HepG2 (cell line): ENCODE data around the gene DRD1. TPM values are rescaled to one million over a fixed set of nuclear protein-coding genes. Genes with fewer than 3 reads are reported as not detected.

Experiments used
- JUNB ChIP-seq: sonication (generic); formaldehyde crosslinking; IDR thresholded peaks from 2 replicates; pipeline ENCODE4 v1.8.0; 2022; ENCODE audit warnings: missing genetic modification reagents, mild to moderate bottlenecking, borderline replicate concordance
- MED8 ChIP-seq: sonication (generic); formaldehyde crosslinking; IDR thresholded peaks from 2 replicates; pipeline ENCODE4 v1.8.1; 2023; ENCODE audit warnings: mild to moderate bottlenecking, missing genetic modification reagents; ENCODE audit not compliant: insufficient replicate concordance
- NCOA1 ChIP-seq: sonication (generic); formaldehyde crosslinking; IDR thresholded peaks from 2 replicates; pipeline ENCODE4 v1.9.0; 2021; ENCODE audit warnings: missing genetic modification reagents
- NFYB ChIP-seq: sonication (generic); formaldehyde crosslinking; IDR thresholded peaks from 2 replicates; pipeline ENCODE4 v1.4.0; 2020; ENCODE audit warnings: missing genetic modification reagents
- SMARCC2 ChIP-seq: fragments of 450-650 bp; IDR thresholded peaks from 2 replicates; pipeline ENCODE4 v1.6.1; 2017; ENCODE audit warnings: antibody characterized with exemption, mild to moderate bottlenecking
- TMF1 ChIP-seq: sonication (generic); formaldehyde crosslinking; IDR thresholded peaks from 2 replicates; pipeline ENCODE4 v1.8.1; 2022; ENCODE audit warnings: low read depth, missing genetic modification reagents
- YEATS2 ChIP-seq: sonication (generic); formaldehyde crosslinking; IDR thresholded peaks from 2 replicates; pipeline ENCODE4 v1.4.0; 2020; ENCODE audit warnings: missing genetic modification reagents, borderline replicate concordance
- YEATS4 ChIP-seq: sonication (generic); formaldehyde crosslinking; IDR thresholded peaks from 2 replicates; pipeline ENCODE4 v1.4.0; 2020; ENCODE audit warnings: missing genetic modification reagents, borderline replicate concordance
- ZMYM3 ChIP-seq: sonication (generic); formaldehyde crosslinking; IDR thresholded peaks from 2 replicates; pipeline ENCODE4 v1.5.1; 2020; ENCODE audit warnings: mild to moderate bottlenecking, missing genetic modification reagents
- ZNF20 ChIP-seq: sonication (generic); formaldehyde crosslinking; IDR thresholded peaks from 2 replicates; pipeline ENCODE4 v1.4.0; 2020; ENCODE audit warnings: mild to moderate bottlenecking, moderate library complexity, missing genetic modification reagents
- ZNF232 ChIP-seq: sonication (generic); formaldehyde crosslinking; IDR thresholded peaks from 2 replicates; pipeline ENCODE4 v1.4.0; 2020; ENCODE audit warnings: missing genetic modification reagents, borderline replicate concordance
- ZNF263 ChIP-seq: sonication (generic); formaldehyde crosslinking; IDR thresholded peaks from 2 replicates; pipeline ENCODE4 v1.4.0; 2020; ENCODE audit warnings: missing genetic modification reagents
- ZNF337 ChIP-seq: sonication (generic); formaldehyde crosslinking; IDR thresholded peaks from 2 replicates; pipeline ENCODE4 v1.5.1; 2020; ENCODE audit warnings: missing genetic modification reagents, low read depth, mild to moderate bottlenecking, borderline replicate concordance
- ZNF546 ChIP-seq: sonication (generic); formaldehyde crosslinking; conservative IDR thresholded peaks from 2 replicates; pipeline ENCODE4 v1.8.1; 2023; ENCODE audit warnings: mild to moderate bottlenecking, missing genetic modification reagents
- ZNF678 ChIP-seq: sonication (generic); formaldehyde crosslinking; IDR thresholded peaks from 2 replicates; pipeline ENCODE4 v1.4.0; 2020; ENCODE audit warnings: mild to moderate bottlenecking, missing genetic modification reagents
- polyA plus RNA-seq, 8 experiments: library from polyadenylated mRNA; depleted of rRNA in 3 of 8; stranded (reverse) in 7 of 8; unstranded in 1 of 8; fragments of >200 nt; fragmentation: Illumina TruSeq in 4 of 8; extraction: Trizol in 4 of 8; gene quantifications; 2 replicates each; pipeline versions ENCODE4 v1.2.1 to v1.2.3, GENCODE V29; 2011 to 2016; ENCODE audit warnings: low read depth in 4 of 8, missing spikeins in 1 of 8, mixed read lengths in 1 of 8; ENCODE audit not compliant: insufficient read depth in 1 of 8
- total RNA-seq, 5 experiments: library from RNA; depleted of rRNA; stranded (reverse); fragments of >200 nt; fragmentation: Illumina TruSeq; extraction: Trizol; gene quantifications; 2 replicates each; pipeline ENCODE4 v1.2.3, GENCODE V29; 2016; ENCODE audit warnings: low read depth in 1 of 5
- TF ChIP-seq, protein P1 (sequence below): sonication (generic); formaldehyde crosslinking; IDR thresholded peaks from 2 replicates; pipeline ENCODE4 v1.8.1; 2022; ENCODE audit warnings: low read depth, mild to moderate bottlenecking, missing genetic modification reagents
- TF ChIP-seq, protein P2 (sequence below): sonication (generic); formaldehyde crosslinking; IDR thresholded peaks from 2 replicates; pipeline ENCODE4 v1.4.0; 2020; ENCODE audit warnings: missing genetic modification reagents
- TF ChIP-seq, protein P3 (sequence below): sonication (generic); formaldehyde crosslinking; IDR thresholded peaks from 2 replicates; pipeline ENCODE4 v1.4.0; 2020; ENCODE audit warnings: missing genetic modification reagents
- TF ChIP-seq, protein P4 (sequence below): sonication (generic); formaldehyde crosslinking; IDR thresholded peaks from 2 replicates; pipeline ENCODE4 v1.8.0; 2022; ENCODE audit warnings: mild to moderate bottlenecking, missing genetic modification reagents, borderline replicate concordance

Gene DRD1
- total and polyA plus RNA-seq, 2 of the 13 experiments (the other 11 are each of a cell fraction or from before 2014, with no cell fraction given), result not detected

DNA sequence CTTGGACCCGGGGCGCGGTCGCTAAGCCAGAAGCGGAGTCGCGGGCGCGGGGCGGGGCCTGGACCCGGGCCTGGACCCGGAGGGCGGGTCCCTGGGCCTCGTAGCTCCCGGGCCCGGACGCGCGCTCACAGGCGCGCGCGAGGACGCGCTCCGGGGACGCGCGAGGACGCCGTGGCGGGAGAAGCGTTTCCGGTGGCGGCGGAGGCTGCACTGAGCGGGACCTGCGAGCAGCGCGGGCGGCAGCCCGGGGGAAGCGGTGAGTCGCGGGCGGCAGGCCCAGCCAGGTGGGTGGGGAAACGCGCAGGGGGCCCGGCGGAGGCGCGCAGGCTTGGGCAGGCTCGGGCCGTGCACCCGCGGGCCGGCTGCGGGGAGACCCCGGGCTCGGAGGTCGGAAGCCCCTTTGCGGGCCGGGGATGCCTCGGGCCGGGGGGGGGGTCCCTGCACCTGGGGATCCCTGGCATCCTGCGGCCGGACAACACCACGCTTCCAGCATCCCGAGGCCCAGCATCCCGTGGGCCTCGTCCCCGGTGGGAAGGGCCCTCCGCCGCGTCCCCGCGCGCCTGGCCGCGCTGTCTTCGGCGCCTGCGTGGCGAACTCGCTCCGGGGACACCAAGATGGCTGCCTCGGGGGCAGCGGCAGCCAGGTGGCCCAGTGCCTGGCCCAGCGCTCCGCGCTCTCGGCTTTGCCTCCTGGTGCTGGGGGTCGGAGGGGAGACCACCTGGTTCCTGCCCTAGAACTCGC lies 34.6 kb upstream of the DRD1 start, which contains the start of gene SFXN1 (continued):
- TF ChIP-seq, protein P1, sequence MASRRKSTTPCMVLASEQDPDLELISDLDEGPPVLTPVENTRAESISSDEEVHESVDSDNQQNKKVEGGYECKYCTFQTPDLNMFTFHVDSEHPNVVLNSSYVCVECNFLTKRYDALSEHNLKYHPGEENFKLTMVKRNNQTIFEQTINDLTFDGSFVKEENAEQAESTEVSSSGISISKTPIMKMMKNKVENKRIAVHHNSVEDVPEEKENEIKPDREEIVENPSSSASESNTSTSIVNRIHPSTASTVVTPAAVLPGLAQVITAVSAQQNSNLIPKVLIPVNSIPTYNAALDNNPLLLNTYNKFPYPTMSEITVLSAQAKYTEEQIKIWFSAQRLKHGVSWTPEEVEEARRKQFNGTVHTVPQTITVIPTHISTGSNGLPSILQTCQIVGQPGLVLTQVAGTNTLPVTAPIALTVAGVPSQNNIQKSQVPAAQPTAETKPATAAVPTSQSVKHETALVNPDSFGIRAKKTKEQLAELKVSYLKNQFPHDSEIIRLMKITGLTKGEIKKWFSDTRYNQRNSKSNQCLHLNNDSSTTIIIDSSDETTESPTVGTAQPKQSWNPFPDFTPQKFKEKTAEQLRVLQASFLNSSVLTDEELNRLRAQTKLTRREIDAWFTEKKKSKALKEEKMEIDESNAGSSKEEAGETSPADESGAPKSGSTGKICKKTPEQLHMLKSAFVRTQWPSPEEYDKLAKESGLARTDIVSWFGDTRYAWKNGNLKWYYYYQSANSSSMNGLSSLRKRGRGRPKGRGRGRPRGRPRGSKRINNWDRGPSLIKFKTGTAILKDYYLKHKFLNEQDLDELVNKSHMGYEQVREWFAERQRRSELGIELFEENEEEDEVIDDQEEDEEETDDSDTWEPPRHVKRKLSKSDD (CRISPR knock-in tag), result 0 out of 2 replicates have a peak, but pooled peaks have one; percentile 22
- TF ChIP-seq YEATS4 (CRISPR knock-in tag) (peak; percentile 61; the same call in 1 of the 2 replicates), ZNF20 (CRISPR knock-in tag) (no peak), JUNB (CRISPR knock-in tag) (no peak), ZMYM3 (no peak), ZNF263 (CRISPR knock-in tag) (no peak; the same call in 1 of the 2 replicates), ZNF546 (CRISPR knock-in tag) (peak; percentile 83), ZNF678 (CRISPR knock-in tag) (no peak), YEATS2 (CRISPR knock-in tag) (peak; percentile 70), TMF1 (CRISPR knock-in tag) (no peak), SMARCC2 (no peak), NCOA1 (CRISPR knock-in tag) (no peak), ZNF232 (CRISPR knock-in tag) (no peak), NFYB (no peak), MED8 (CRISPR knock-in tag) (no peak), ZNF337 (CRISPR knock-in tag) (no peak)
- TF ChIP-seq, protein P2, sequence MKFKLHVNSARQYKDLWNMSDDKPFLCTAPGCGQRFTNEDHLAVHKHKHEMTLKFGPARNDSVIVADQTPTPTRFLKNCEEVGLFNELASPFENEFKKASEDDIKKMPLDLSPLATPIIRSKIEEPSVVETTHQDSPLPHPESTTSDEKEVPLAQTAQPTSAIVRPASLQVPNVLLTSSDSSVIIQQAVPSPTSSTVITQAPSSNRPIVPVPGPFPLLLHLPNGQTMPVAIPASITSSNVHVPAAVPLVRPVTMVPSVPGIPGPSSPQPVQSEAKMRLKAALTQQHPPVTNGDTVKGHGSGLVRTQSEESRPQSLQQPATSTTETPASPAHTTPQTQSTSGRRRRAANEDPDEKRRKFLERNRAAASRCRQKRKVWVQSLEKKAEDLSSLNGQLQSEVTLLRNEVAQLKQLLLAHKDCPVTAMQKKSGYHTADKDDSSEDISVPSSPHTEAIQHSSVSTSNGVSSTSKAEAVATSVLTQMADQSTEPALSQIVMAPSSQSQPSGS, result no peak
- TF ChIP-seq, protein P3, sequence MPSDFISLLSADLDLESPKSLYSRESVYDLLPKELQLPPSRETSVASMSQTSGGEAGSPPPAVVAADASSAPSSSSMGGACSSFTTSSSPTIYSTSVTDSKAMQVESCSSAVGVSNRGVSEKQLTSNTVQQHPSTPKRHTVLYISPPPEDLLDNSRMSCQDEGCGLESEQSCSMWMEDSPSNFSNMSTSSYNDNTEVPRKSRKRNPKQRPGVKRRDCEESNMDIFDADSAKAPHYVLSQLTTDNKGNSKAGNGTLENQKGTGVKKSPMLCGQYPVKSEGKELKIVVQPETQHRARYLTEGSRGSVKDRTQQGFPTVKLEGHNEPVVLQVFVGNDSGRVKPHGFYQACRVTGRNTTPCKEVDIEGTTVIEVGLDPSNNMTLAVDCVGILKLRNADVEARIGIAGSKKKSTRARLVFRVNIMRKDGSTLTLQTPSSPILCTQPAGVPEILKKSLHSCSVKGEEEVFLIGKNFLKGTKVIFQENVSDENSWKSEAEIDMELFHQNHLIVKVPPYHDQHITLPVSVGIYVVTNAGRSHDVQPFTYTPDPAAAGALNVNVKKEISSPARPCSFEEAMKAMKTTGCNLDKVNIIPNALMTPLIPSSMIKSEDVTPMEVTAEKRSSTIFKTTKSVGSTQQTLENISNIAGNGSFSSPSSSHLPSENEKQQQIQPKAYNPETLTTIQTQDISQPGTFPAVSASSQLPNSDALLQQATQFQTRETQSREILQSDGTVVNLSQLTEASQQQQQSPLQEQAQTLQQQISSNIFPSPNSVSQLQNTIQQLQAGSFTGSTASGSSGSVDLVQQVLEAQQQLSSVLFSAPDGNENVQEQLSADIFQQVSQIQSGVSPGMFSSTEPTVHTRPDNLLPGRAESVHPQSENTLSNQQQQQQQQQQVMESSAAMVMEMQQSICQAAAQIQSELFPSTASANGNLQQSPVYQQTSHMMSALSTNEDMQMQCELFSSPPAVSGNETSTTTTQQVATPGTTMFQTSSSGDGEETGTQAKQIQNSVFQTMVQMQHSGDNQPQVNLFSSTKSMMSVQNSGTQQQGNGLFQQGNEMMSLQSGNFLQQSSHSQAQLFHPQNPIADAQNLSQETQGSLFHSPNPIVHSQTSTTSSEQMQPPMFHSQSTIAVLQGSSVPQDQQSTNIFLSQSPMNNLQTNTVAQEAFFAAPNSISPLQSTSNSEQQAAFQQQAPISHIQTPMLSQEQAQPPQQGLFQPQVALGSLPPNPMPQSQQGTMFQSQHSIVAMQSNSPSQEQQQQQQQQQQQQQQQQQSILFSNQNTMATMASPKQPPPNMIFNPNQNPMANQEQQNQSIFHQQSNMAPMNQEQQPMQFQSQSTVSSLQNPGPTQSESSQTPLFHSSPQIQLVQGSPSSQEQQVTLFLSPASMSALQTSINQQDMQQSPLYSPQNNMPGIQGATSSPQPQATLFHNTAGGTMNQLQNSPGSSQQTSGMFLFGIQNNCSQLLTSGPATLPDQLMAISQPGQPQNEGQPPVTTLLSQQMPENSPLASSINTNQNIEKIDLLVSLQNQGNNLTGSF (CRISPR knock-in tag), result peak; percentile 61; the same call in 1 of the 2 replicates
- TF ChIP-seq, protein P4, sequence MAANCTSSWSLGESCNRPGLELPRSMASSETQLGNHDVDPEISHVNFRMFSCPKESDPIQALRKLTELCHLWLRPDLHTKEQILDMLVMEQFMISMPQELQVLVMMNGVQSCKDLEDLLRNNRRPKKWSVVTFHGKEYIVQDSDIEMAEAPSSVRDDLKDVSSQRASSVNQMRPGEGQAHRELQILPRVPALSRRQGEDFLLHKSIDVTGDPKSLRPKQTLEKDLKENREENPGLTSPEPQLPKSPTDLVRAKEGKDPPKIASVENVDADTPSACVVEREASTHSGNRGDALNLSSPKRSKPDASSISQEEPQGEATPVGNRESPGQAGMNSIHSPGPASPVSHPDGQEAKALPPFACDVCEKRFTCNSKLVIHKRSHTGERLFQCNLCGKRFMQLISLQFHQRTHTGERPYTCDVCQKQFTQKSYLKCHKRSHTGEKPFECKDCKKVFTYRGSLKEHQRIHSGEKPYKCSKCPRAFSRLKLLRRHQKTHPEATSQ (CRISPR knock-in tag), result no peak
